Stimulated activated CD4-positive, alpha-beta T cell treated with anti-CD3 and anti-CD28 coated beads, Interleukin-15, amount 100 ng/mL, for 24 hours (primary cell): ENCODE data around the gene BCAM.
A peak's percentile ranks its signal among the peaks of the same experiment; 100 is the strongest.
"Not testable (repeated sequence)": the region's sequence is repeated elsewhere in the genome, so short reads cannot be mapped to it uniquely, and the experiment has no call there.

ENCODE experiments used
- DNase-seq: peaks from one replicate; pipeline ENCODE4 v3.0.0-alpha.2; 2020

Gene BCAM

GRCh38 chr19:44818466-44819031 lies 9.6 kb downstream of the BCAM start:
- no peak for DNase-seq

- DNase-seq: no peak
These were observed 10.4 kb downstream of the BCAM start for GRCh38 chr19:44819246-44819832.

GRCh38 chr19:44820648-44821609 lies 12.0 kb downstream of the BCAM start:
- no peak for DNase-seq

- DNase-seq: no peak
These were observed 13.3 kb downstream of the BCAM start for GRCh38 chr19:44822177-44822576.

GRCh38 chr19:44822670-44823372 lies 13.9 kb downstream of the BCAM start:
- no peak for DNase-seq

GRCh38 chr19:44823373-44823698 lies 14.4 kb downstream of the BCAM start:
- no peak for DNase-seq

GRCh38 chr19:44824761-44825160 lies 15.9 kb downstream of the BCAM start:
- no peak for DNase-seq

- not testable (repeated sequence) for DNase-seq
These were observed 24.0 kb downstream of the BCAM start for GRCh38 chr19:44832875-44833274.

GRCh38 chr19:44834399-44834798 lies 25.5 kb downstream of the BCAM start:
- DNase-seq: not testable (repeated sequence)

GRCh38 chr19:44839276-44839675 lies 30.4 kb downstream of the BCAM start:
- no peak for DNase-seq

- DNase-seq: no peak
These were observed 31.9 kb downstream of the BCAM start for GRCh38 chr19:44840811-44841210.

- DNase-seq: no peak
These were observed 32.3 kb downstream of the BCAM start for GRCh38 chr19:44841231-44841630.

- DNase-seq: peak; percentile 8
These were observed 36.3 kb downstream of the BCAM start for GRCh38 chr19:44845286-44845611.

- peak; percentile 96 for DNase-seq
These were observed 36.9 kb downstream of the BCAM start, which contains the start of gene NECTIN2 for GRCh38 chr19:44845612-44846454. TSS of gene NECTIN2 (plus strand) at chr19:44846297. CDS start at chr19:44846526, 229 bp downstream.

GRCh38 chr19:44846455-44847143 lies 37.7 kb downstream of the BCAM start:
- DNase-seq: no peak

- DNase-seq: peak; percentile 12
These were observed 38.5 kb downstream of the BCAM start for GRCh38 chr19:44847144-44848035.

- no peak for DNase-seq
These were observed 39.3 kb downstream of the BCAM start for GRCh38 chr19:44848036-44848811.

GRCh38 chr19:44848812-44849447 lies 40.0 kb downstream of the BCAM start:
- no peak for DNase-seq

GRCh38 chr19:44850641-44851109 lies 41.8 kb downstream of the BCAM start:
- DNase-seq: no peak
